ENCODE results near the gene MAN1A1.

MAN1A1 gene

DNA sequence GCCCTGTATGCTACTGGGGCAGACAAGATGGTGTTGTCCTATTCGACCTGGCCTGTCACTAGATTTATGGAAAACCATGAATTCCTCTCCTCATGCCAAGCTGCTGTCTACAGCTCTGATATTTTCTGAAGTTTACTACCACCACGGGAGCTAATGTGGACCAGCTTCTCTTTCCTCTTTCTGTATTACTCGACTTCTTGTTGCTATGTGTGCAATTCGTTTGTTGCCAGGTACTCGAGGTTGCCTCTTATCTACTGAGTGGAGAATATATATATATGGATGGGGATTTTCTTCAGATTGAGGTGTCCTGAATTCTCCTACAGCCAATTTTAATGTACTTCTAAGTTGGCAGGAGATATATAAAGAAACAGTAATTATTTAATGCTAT, 34.7 kb downstream of the MAN1A1 start:
- H3K4me1 ChIP-seq (ENCODE audit: insufficient read depth, low read length): peaks cover 9% of the 10 kb centered on the region
- H3K27me3 ChIP-seq (ENCODE audit: insufficient read depth, low read length): no peaks in the 10 kb centered on the region
- no peak overlapping the region for H3K4me3 ChIP-seq (ENCODE audit: low read length)
- H3K36me3 ChIP-seq (ENCODE audit: insufficient read depth, low read length): no peaks in the 10 kb centered on the region
- H2AFZ ChIP-seq (ENCODE audit: low read depth, low read length): no peak overlapping the region
- no peaks in the 10 kb centered on the region for H3K9me3 ChIP-seq (ENCODE audit: low read length)

GRCh38 chr6:119313937-119314884, 35.4 kb downstream of the MAN1A1 start:
- Histone ChIP-seq H3K27me3 (ENCODE audit: insufficient read depth, low read length) (no peaks in the 10 kb centered on the region), H3K9me3 (ENCODE audit: low read length) (no peaks in the 10 kb centered on the region), H2AFZ (ENCODE audit: low read depth, low read length) (no peak overlapping the region), H3K36me3 (ENCODE audit: insufficient read depth, low read length) (no peaks in the 10 kb centered on the region), H3K4me1 (ENCODE audit: insufficient read depth, low read length) (peaks cover 9% of the 10 kb centered on the region), H3K4me3 (ENCODE audit: low read length) (no peak overlapping the region)

GRCh38 chr6:119312875-119313338, 36.7 kb downstream of the MAN1A1 start:
- H3K9me3 ChIP-seq (ENCODE audit: low read length): no peaks in the 10 kb centered on the region
- H3K27me3 ChIP-seq (ENCODE audit: insufficient read depth, low read length): no peaks in the 10 kb centered on the region
- H3K36me3 ChIP-seq (ENCODE audit: insufficient read depth, low read length): no peaks in the 10 kb centered on the region
- H2AFZ ChIP-seq (ENCODE audit: low read depth, low read length): no peak overlapping the region
- H3K4me1 ChIP-seq (ENCODE audit: insufficient read depth, low read length): peaks cover 9% of the 10 kb centered on the region
- H3K4me3 ChIP-seq (ENCODE audit: low read length): no peak overlapping the region

GRCh38 chr6:119312441-119312840, 37.1 kb downstream of the MAN1A1 start:
- Histone ChIP-seq H3K27me3 (ENCODE audit: insufficient read depth, low read length) (no peaks in the 10 kb centered on the region), H3K4me3 (ENCODE audit: low read length) (no peak overlapping the region), H3K36me3 (ENCODE audit: insufficient read depth, low read length) (no peaks in the 10 kb centered on the region), H3K9me3 (ENCODE audit: low read length) (no peaks in the 10 kb centered on the region), H3K4me1 (ENCODE audit: insufficient read depth, low read length) (peaks cover 9% of the 10 kb centered on the region), H2AFZ (ENCODE audit: low read depth, low read length) (no peak overlapping the region)

DNA sequence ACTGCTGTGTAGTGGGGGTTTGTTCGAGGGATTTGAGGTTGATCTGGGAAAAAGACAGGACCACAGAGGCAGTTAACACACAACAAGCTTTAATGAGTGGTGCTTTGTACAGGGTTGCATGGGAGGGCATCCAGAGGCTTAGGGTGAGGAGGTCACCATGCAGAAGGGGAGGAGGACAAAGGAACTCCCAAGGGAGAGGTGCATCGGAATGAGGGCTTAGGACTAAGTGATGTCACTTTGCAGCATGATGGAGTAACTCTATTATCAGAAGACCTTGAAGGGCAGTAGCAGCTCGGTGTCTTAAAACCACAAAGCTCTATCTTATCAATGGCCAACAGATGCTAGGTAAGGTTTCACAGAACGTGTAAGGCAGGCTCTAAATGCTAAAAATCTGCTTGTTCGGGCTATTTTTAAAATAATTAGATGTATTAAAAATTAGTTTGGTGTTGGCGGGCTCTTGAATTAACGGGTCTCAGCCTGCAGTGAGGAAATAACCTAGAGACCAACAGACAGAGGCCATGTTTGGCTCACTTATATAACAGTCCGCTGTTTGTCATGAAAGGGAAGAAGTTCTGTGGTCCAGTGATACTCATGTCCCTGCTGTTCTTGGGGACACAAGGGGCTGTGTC, 37.9 kb downstream of the MAN1A1 start:
- Histone ChIP-seq H3K9me3 (ENCODE audit: low read length) (no peaks in the 10 kb centered on the region), H3K4me3 (ENCODE audit: low read length) (no peak overlapping the region), H3K27me3 (ENCODE audit: insufficient read depth, low read length) (no peaks in the 10 kb centered on the region), H3K36me3 (ENCODE audit: insufficient read depth, low read length) (no peaks in the 10 kb centered on the region), H3K4me1 (ENCODE audit: insufficient read depth, low read length) (peaks cover 9% of the 10 kb centered on the region), H2AFZ (ENCODE audit: low read depth, low read length) (no peak overlapping the region)

DNA sequence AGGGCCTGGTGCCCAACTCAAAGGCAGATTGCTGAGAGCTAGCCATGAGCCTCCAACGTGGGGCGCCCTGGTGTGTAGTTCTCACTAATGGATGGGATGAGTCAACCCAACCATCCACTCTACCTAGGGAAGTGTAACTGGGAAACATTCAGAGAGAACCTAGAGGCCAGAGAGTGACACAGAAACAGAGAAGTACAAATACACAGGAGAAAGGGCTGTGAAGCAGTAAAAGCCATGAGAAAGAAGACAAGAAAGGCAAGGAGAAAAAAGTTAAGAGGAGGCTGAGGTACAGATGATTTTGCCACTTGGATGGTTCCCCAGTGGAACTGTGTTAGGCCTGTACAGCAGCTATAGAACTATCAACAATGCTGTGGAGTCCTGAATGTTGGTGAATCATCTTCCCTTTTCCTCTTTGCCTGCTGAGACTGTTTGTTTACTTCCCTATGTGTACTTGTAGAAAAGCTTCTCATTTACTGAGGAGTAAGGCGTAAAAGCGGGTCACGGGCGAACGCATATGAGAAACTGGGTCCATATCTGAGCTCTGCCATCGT, 39.0 kb downstream of the MAN1A1 start:
- Histone ChIP-seq H3K9me3 (ENCODE audit: low read length) (no peaks in the 10 kb centered on the region), H2AFZ (ENCODE audit: low read depth, low read length) (no peak overlapping the region), H3K4me1 (ENCODE audit: insufficient read depth, low read length) (peaks cover 9% of the 10 kb centered on the region), H3K4me3 (ENCODE audit: low read length) (no peak overlapping the region), H3K27me3 (ENCODE audit: insufficient read depth, low read length) (no peaks in the 10 kb centered on the region), H3K36me3 (ENCODE audit: insufficient read depth, low read length) (no peaks in the 10 kb centered on the region)

- Histone ChIP-seq H3K4me3 (ENCODE audit: low read length) (no peak overlapping the region), H3K27me3 (ENCODE audit: insufficient read depth, low read length) (no peaks in the 10 kb centered on the region), H3K4me1 (ENCODE audit: insufficient read depth, low read length) (peaks cover 9% of the 10 kb centered on the region), H3K9me3 (ENCODE audit: low read length) (no peaks in the 10 kb centered on the region), H3K36me3 (ENCODE audit: insufficient read depth, low read length) (no peaks in the 10 kb centered on the region), H2AFZ (ENCODE audit: low read depth, low read length) (no peak overlapping the region)
These were observed 40.4 kb downstream of the MAN1A1 start for GRCh38 chr6:119308991-119309657.

DNA sequence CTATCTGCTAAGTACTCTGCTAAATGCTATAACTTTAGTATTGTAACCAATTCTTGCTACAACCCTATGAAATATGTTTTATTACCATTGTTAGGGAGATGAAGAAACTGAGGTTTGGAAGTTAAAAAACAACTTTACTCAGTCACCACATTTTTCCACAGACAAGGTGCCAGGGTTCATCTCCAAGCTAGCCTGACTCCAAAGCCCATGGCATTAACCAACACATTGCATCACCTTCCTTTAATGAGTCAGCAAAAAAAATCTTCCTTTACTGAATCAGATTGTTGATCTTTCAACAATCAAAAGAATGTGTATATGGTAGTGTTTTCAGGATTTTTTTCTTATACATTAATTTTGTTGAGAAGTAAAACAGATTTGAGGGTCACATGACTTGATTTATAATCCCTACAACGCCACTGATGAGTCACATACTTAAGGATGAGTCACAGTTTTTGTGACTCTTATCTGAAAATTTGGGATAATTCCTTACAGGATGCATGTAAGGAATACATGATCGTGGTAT, 41.5 kb downstream of the MAN1A1 start:
- no peaks in the 10 kb centered on the region for H3K9me3 ChIP-seq (ENCODE audit: low read length)
- H3K4me1 ChIP-seq (ENCODE audit: insufficient read depth, low read length): peaks cover 7% of the 10 kb centered on the region
- no peak overlapping the region for H2AFZ ChIP-seq (ENCODE audit: low read depth, low read length)
- H3K36me3 ChIP-seq (ENCODE audit: insufficient read depth, low read length): no peaks in the 10 kb centered on the region
- H3K27me3 ChIP-seq (ENCODE audit: insufficient read depth, low read length): no peaks in the 10 kb centered on the region
- H3K4me3 ChIP-seq (ENCODE audit: low read length): no peak overlapping the region

DNA sequence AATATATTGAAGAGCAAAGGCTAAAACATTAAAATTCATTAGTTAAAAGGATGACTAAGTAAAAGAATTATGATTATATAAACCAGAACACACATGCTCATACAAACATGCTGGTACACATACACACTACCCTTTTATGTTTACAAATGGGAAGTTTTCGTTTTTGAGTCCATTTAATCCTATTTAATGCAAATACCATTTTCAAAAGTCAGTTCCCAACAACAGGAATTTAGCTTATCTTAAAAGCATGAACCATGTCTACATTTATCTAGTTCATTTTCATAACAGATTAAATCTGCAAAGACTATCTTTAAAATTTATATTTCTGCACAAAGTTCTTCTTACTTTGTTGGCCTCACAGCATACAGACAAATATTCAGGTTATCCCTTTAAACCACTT, 42.5 kb downstream of the MAN1A1 start:
- H3K9me3 ChIP-seq (ENCODE audit: low read length): no peaks in the 10 kb centered on the region
- H3K4me1 ChIP-seq (ENCODE audit: insufficient read depth, low read length): peaks cover 3% of the 10 kb centered on the region
- H3K4me3 ChIP-seq (ENCODE audit: low read length): no peak overlapping the region
- H3K36me3 ChIP-seq (ENCODE audit: insufficient read depth, low read length): no peaks in the 10 kb centered on the region
- no peaks in the 10 kb centered on the region for H3K27me3 ChIP-seq (ENCODE audit: insufficient read depth, low read length)
- H2AFZ ChIP-seq (ENCODE audit: low read depth, low read length): no peak overlapping the region

GRCh38 chr6:119306396-119306968, 43.1 kb downstream of the MAN1A1 start:
- Histone ChIP-seq H2AFZ (ENCODE audit: low read depth, low read length) (no peak overlapping the region), H3K9me3 (ENCODE audit: low read length) (no peaks in the 10 kb centered on the region), H3K27me3 (ENCODE audit: insufficient read depth, low read length) (no peaks in the 10 kb centered on the region), H3K36me3 (ENCODE audit: insufficient read depth, low read length) (no peaks in the 10 kb centered on the region), H3K4me1 (ENCODE audit: insufficient read depth, low read length) (peaks cover 3% of the 10 kb centered on the region), H3K4me3 (ENCODE audit: low read length) (no peak overlapping the region)

GRCh38 chr6:119303164-119303887, 46.2 kb downstream of the MAN1A1 start:
- Histone ChIP-seq H2AFZ (ENCODE audit: low read depth, low read length) (no peak overlapping the region), H3K36me3 (ENCODE audit: insufficient read depth, low read length) (no peaks in the 10 kb centered on the region), H3K4me1 (ENCODE audit: insufficient read depth, low read length) (no peaks in the 10 kb centered on the region), H3K4me3 (ENCODE audit: low read length) (no peak overlapping the region), H3K9me3 (ENCODE audit: low read length) (no peaks in the 10 kb centered on the region), H3K27me3 (ENCODE audit: insufficient read depth, low read length) (no peaks in the 10 kb centered on the region)

DNA sequence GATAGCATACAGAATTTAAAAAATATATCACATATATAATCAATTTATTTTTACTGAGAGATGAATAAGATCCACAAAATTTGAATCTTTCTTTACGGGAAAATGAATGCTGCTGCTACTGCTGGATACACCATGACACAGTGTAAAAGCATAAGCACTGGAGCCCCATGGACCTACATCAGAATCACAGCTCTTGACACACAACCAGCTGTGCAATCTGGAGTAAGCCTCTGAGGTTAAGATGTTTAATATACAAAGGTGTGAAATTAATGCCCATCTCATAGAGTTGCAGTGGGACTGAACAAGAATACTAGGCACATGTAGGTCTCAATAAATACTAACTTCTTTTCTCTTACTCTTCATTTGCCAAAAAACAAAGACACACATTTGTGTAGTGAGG, 48.1 kb downstream of the MAN1A1 start:
- no peaks in the 10 kb centered on the region for H3K27me3 ChIP-seq (ENCODE audit: insufficient read depth, low read length)
- no peak overlapping the region for H2AFZ ChIP-seq (ENCODE audit: low read depth, low read length)
- H3K4me3 ChIP-seq (ENCODE audit: low read length): no peak overlapping the region
- no peaks in the 10 kb centered on the region for H3K9me3 ChIP-seq (ENCODE audit: low read length)
- no peaks in the 10 kb centered on the region for H3K4me1 ChIP-seq (ENCODE audit: insufficient read depth, low read length)
- H3K36me3 ChIP-seq (ENCODE audit: insufficient read depth, low read length): no peaks in the 10 kb centered on the region

All from neuron (in vitro differentiated cells).